Measurements from ENCODE around the gene ZMYND11.
"Not testable (repeated sequence)": the region's sequence is repeated elsewhere in the genome, so short reads cannot be mapped to it uniquely, and the experiment has no call there.

The ZMYND11 gene

DNA sequence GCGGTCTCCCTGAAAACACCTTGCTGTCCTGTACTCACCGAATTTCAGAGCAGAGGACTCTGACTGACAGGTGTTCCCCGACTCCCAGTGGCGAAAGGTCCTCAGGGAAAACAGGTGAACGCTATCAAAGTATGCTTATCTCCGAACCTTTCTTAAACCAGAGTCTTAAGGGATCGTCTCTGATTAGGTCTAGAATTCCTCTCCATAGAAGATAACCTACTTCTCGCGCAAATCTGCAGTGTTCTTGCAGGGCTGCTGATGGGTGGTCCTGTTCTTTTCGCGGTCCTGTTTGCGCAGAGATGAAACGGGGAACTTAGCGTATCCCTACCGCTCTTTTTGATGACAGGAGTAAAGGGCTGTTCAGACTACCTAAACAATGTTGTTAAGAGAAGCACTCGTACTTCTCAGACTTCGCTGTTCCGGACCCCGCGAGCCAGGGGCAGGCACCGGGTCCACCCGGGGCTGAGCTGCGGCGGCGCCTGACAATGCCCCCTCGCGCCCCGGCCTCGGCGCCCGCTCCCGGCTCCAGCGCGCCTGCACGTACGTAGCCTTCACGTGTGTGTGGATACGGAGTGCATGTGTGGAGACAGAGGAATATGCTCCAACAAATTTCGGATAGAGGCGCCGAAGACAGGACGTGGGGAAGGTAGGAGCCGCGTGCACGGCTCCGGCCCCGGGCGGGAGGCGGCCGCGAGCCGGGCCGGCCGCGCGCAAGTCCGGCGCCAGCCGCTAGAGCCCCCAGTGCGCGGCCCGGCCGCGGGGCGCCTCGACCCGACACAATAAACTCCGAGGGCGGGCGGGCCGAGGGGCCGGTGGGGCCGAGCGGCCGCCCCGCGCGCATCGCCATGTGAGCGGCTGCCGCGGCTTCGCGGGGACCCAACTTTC, 766 bp upstream of the ZMYND11 start:
- DNase-seq: peak; percentile 86

DNA sequence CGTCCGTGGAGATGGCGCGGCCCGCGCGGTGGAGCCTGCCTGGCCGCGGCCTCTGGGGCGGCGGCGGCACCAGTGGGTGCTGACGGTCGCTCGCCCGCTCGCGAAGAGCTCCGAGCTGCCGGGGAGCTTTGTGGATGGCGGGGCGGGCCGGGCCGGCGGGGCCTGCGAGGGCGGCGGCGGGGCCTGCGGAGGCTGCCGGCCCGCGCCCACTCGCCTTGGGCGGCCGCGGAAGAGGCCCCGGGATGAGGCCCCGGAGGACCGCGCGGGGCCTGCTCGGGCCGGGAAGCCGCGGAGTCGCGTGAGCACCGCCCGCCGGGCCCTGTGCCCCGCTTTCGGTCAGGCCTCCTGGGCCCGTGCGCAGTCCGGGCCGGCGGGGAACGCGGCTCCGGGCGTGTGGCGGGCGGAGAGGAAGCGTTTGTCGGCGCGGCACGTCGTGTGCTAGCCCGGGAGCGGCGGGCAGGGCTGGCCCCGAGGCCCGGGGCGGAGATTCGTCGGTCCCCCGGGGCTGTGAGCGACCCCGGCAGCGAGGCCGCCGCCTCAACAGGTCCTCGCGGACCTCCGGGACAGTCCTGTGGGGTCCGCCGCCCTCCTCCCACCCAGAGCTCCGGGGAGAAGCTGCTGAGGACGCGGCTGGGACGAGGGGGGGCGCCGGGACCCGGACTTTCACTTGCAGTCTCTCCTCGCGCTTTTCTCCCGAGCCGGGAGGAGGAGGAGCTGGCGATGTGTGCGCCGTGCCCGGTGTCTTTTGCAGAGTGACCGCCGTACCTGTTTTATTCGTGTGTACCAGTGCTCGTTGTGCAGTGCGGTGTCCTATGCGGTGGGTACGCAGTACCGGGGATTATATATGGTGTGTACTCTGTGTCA, 578 bp downstream of the ZMYND11 start:
- peak; percentile 87 for DNase-seq

DNA sequence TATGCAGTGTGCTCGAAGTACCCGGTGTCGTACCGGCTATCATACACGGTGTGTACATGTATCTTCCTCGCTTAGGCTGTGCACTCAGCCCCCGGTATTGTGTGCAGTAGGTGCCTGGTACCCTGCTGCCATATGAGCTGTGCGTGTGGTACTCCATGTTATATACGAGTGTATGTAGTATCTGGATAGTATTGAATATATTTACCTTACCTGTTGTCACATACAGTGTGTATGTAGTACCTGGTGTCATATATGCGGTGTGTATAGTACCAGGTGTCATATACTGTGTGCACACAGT, 1.2 kb downstream of the ZMYND11 start:
- DNase-seq: no peak

DNA sequence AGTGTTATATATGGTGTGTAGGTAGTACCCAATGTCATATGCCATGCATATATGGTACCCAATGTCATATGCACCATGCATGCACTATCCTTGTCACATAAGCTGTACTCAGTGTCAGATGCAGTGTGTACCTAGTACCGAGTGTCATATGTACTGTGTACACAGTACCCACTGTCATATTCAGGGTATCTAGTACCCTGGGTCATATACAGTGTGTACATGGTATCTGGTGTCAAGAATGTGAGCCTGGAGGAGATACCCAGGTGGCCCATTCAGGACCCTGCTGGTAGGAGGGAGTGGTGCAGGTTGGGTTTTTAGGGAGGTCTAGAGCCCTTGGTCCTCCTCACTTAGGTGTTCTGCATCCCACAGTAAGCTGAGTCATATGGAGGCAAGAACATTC, 1.8 kb downstream of the ZMYND11 start:
- peak; percentile 60 for DNase-seq

DNA sequence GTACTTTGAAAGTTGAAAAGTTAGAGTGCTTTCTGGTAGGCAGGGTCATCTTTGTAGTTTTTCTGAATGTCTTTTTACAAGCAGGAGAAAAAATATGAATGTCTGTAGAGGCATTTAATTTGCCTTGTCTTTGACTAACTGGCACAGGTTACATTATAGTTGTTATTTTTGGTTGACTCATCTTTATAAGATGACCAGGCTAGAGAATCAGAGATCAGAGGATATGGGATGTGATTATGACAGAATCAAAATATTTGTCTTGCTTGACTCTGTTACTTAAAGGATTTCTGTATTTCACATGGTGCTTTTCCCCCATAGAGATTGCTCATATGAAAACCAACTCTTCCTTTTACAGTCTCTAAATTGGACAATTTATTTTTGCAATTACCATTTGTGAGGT, 2.4 kb downstream of the ZMYND11 start:
- DNase-seq: no peak

DNA sequence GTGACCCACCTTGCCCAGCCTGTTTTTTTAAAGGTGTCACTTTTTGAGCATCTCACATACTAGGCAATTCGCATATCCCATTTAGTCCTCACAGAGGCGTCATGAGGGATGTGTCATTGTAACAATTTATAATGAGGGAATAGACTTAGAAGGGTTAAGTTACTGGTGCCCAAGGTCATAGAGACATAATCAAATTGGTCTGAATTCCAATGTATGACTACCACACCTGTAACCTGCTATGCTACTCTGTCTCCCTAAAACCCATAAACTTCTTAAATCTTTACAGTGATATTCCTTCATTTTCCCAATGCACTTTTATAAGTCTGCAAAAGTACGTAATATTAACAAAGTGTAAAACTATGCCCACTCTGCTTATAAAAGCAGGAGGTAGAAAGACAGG, 7.1 kb downstream of the ZMYND11 start:
- DNase-seq: no peak

DNA sequence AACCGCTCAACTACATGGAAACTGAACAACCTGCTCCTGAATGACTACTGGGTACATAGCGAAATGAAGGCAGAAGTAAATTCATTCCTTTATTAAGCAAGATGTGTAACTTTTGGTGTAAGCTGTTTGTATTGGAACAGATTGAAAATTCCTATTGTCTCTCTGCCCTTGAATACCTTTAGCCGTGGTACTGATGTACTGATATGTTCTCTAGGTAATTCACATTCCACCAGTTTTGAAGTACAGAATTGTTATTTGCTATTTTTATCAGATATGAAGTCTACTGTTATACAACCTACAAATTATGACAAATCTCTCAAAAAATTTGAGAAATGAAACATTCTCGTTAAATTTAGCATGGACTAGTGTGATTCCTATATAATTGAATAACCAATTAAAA, 17.7 kb downstream of the ZMYND11 start:
- no peak for DNase-seq

DNA sequence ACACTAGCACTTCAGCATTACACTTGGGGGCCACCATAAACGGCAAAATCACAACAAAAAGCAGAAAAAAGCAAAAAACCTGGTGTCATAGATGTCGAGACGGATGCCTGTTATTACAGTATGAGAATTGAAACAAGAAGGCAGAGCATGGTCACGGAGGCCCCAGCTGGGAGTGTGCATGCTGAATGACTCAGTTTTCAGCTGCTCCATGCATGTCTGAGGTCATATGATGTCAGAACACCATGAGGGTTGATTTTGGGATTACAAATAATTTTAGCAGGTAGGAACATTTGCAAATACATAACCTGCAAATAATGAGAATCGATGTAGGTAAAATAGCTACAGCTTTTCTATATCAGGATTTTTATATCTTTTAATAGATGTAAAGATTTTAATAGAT, 19.1 kb downstream of the ZMYND11 start:
- DNase-seq: no peak

DNA sequence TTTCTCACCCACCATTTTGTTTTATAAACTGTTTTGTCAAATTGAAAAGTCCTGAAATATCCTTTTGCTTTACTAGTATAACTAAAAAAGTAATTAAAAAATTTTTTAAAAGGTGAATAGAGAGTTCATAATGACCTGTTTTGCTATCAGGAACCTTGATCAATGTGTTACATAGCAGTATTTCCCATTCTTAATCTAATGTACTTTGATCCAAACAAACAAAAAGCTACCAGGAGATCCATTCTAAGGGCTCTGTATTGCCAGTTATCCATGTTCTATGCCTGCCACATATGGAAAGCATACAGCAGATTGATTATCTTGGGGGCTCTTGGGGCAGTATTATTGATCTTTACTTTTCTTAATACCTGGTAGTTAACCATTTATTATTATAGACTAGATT, 32.1 kb downstream of the ZMYND11 start:
- no peak for DNase-seq

DNA sequence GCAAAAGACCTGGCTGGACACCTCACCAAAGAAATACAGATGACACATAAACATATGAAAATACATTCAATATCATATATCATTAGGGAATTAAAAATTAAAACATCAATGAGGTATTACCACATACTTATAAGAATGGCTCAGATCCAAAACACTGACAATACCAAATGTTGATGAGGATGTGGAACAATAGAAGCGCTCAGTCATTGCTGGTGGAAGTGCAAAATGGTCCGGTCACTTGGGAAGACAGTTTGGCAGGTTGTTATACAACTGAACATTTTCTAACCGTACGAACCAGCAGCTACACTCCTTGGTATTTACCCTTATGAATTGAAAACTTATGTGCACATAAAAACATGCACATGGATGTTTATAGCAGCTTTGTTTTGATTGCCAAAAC, 38.5 kb downstream of the ZMYND11 start:
- DNase-seq: no peak

DNA sequence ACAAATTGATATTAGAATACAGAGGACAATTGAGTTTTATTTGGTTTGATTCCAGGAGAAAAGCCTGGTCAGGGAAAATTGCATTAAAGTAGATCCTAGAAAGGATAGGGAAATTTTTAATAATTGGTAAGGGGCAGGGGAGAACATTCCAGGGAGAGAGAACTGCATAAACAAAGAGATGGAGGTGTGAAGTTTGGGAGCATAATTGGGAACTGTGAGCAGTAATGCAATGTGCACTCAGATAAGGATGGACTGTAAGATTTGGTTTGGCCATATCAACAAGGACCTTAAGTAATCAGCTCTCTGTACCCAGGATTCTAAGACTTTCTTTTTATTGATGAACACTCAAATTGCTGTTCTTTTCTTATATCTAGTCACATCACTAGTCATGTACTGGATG, 41.4 kb downstream of the ZMYND11 start:
- DNase-seq: no peak

DNA sequence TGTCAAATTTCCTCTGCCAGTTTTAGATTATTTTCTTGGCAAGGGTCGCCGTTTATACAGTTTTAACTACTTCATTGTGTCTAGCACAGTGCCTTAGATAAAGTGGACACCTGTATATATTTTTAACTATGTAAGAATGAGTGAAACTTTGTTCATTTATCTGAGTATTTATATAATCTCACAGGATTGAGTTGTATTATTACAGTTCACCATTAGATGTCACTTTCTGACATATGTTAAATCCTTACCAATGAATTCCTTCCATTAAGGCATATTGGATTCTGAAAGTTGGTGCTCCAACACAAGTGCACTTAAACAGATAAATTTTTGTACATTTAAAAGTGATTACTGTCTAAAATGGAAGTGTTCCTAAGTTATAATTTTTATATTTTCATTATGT, 43.0 kb downstream of the ZMYND11 start:
- no peak for DNase-seq

DNA sequence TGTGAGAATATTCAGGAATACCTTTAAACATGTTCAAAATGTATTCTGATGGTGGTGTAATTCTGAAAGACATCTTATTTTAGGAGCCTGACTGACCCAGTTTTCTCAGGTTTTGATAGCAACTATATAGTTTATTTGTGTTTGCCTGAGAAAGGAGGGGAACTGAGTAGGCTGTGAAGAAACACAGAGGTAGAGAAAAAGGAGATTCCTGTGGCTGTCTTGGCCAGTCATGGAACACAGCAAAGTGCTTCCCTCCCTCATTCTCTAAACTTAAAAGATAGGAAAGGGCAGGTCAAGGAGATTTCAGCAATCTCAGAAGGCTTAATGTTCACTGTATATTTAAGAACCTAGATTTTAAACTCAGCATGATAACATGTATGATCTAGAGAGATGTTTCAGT, 43.5 kb downstream of the ZMYND11 start:
- DNase-seq: no peak

DNA sequence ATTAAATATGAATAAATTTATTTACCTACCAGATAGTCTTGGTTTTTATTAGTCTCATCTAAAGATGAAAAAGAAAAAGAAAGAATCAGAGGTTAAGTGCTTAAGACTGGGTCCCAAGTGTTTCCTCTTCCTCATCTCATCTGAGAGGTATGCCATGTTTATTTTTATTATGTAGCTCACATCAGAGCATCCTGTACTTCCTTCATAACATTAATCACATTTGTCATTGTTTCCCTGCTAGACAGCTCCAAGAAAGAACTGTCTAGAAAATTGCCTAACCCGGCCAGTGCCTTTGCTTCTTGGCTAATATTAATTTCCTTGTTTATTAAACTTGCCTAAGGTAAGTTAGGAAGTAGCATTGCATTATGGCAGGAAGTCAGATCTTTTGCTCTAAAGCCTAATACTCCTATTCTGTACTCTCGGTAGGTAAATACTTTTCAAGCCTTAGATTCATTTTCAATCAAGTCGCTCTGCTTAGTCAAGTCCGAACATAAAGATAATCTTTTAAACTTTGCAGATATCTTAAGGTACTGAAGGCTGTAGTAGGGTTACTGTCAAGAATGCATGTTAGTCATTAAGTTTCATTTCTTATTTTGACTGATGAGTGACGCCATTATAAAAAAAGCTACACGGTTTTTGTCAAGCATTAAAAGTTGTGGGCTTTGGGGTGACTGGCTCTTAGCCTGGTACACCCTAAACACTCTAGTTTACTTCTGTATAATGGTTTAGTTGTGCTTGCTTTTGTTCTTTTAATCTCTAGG, 47.4 kb downstream of the ZMYND11 start:
- DNase-seq: no peak

DNA sequence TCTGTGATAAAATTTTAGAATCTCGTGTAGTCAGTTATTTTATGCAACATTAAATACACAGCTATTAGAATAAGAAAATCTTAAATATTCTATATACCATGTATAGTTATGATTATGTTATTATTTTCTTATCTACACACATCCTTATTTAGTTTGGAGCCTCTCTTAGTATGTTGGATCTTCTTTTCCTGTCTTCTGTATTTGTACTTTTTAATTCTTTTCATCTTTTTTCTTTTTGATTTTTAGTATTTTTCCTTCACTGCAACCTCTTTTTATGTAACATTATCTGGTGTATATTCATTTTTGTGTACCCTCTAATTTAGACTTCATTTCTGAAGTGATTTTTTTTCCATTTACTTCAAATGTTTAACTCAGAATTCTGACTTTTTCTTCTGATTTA, 48.9 kb downstream of the ZMYND11 start:
- DNase-seq: no peak

DNA sequence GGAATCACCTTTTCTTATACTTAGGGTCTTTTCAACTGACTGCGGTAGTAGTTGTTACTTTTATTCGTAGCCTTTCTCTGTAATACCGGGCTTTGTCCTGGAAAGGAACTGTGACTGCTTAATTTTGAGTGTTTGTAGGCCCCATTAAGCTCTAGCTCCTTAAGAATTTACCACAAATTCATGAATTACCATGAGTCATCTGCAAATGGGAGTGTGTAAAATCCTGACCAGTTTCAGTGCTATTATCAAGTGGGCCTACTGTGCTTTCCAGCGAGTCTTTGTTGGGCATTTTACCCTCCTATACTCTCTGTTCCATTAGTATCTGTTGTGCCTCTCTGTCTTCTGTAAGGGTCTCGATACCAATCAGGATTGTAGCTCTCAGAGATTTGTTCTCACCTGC, 49.7 kb downstream of the ZMYND11 start:
- no peak for DNase-seq

DNA sequence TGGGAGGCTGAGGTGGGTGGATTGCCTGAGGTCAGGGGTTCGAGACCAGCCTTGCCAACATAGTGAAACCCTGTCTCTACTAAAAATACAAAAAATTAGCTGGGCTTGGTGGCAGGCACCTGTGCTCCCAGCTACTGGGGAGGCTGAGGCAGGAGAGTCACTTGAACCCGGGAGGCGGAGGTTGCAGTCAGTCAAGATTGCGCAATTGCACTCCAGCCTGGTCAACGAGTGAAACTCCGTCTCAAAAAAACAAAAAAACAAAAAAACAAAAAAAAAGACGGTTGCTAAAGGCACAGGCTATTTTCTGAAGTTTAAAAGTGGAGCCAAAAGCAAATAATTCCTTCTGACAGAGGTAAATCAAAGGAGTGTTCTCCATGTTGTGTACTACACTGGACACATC, 50.3 kb downstream of the ZMYND11 start:
- not testable (repeated sequence) for DNase-seq

DNA sequence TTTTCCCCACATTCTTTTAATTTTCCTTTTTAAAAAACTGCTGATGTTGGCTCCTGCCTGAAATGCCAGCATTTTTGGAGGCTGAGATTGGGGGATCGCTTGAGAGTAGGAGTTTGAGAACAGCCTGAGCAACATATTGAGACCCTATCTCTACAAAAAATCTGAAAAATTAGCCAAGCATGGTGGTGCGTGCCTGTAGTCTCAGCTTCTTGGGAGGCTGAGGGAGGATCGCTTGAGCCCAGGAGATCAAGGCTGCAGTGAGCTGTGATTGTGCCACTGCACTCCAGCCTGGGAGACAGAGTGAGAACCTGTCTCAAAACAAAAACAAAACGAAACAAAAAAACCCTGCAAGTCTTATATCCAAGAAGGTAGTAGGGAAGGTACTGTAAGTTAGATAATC, 51.7 kb downstream of the ZMYND11 start:
- no peak for DNase-seq

DNA sequence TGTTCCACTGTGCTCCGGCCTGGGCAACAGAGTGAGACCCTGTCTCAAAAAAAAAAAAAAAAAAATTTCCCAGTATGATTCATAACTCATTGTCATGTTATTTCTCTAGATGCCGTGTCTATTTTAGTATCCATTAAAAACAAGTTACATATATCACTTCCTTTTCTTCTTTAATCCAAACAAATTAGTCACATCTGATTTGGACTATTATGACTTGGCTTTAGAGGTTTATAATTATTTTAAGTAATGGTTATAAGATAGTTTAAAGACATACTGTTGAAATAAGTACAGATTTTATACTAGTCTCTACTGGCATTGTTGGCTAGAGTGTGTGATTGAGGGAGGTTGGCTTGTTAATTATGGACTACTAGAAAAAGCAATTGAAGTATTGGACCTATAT, 53.3 kb downstream of the ZMYND11 start:
- no peak for DNase-seq

DNA sequence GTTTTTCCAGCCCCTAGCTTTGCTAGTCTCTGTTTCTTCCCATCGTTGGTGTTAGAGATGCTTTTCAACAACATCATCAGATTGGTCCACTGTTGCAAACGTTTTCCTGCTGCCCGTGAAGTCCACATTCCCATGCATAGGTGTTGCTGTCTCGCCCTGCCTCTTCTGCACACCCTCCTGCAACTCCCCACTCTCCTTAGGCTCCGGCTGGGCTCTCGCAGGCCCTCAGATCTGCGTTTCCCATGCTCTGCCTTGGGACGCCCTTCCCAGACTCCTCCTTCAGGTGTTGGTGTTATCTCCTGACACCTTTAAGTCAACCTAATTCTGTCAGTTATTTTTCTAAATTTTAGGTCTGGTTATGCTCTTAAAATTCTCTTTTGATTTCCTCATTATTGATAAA, 55.0 kb downstream of the ZMYND11 start:
- DNase-seq: no peak

DNA sequence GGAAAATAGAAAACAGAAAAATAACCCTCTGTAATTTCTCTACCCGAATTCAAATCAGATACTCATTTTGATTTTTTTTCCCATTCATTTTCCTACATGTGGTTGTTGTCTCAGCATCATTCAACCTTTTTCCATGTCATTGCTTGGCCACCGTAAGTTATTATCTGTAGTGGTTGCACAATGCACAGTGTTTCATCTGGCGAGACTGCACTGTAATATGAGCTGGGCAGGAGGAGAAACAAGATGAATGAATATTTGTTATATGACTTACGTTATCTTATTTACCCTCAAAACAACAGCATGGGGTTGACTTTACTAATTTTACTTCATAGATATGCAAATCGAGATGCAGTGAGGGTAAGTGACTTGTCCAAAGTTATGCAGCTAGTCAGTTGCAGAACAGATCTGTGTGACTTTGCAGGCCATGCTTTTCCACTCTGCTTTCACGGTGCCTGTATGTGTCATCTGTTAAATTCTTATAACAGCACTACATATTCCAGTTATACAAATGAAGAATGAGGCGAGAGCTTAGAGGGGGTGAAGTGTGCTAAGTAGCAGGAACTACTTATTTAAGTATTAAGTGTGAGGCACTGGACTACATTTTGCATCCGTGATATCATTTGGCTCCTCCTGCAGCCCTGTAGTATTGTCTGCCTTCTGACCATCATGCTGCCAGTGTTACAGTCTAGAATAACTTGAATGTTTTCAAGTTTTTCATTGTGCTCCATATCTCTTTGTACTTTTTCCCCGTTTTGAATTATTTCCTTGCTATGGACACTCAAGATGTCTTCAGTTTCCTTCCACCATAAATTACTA, 56.7 kb downstream of the ZMYND11 start:
- no peak for DNase-seq

DNA sequence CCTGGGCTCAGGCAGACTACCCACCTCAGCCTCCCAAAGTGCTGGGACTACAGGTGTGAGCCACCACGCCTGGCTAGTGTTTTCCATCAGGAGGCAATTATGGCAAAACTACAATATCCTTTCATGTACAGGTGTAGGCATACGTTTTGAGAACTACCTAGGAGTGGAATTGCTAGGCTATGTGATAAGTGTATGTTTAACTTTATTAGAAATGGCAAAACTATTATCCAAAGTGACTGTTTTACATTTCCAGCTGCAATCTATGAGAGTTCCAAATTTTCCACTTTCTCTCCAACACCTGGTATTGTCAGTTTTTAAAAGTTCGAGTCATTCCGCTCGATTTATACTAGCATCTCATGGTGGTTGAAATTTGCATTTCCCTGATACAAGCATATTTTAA, 59.0 kb downstream of the ZMYND11 start:
- DNase-seq: no peak

DNA sequence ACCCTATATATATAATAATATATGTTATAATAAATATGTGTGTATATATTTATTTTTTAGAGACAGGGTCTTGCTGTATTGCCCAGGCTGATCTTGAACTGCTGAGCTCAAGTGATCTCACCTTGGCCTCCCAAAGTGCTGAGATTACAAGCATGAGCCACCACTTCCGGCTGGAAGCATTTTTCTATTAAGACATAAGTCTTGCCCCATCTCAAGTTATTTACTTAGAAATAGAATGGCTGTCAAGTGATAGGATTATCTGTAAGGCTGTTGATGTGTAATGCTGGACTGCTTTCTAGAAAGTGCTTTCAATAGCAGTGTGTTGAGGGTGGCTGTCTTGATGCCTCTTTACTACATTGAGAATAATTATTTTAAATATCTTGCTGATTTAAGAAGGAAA, 65.2 kb downstream of the ZMYND11 start:
- DNase-seq: no peak

Measured in activated CD8-positive, alpha-beta memory T cell treated with anti-CD3 and anti-CD28 coated beads for 24 hours (primary cell).